Choroid plexus epithelial cell (primary cell): ENCODE data around the gene PHF20.
"Not testable (repeated sequence)": the region's sequence is repeated elsewhere in the genome, so short reads cannot be mapped to it uniquely, and the experiment has no call there.

ENCODE experiments used
- DNase-seq: peaks from one replicate; pipeline ENCODE4 v3.0.0-alpha.2; 2010; ENCODE audit warnings: low read depth
- H3K4me3 ChIP-seq: 2 replicates; pipeline ENCODE4 v1.5.1; 2011; ENCODE audit warnings: low read depth, mild to moderate bottlenecking, control low read depth, low read length, moderate library complexity
- CTCF ChIP-seq: conservative IDR thresholded peaks from 2 replicates; pipeline ENCODE4 v1.5.1; 2011; ENCODE audit warnings: low read depth, mild to moderate bottlenecking, control low read depth, inconsistent platforms, low read length, moderate library complexity

PHF20 gene

DNA sequence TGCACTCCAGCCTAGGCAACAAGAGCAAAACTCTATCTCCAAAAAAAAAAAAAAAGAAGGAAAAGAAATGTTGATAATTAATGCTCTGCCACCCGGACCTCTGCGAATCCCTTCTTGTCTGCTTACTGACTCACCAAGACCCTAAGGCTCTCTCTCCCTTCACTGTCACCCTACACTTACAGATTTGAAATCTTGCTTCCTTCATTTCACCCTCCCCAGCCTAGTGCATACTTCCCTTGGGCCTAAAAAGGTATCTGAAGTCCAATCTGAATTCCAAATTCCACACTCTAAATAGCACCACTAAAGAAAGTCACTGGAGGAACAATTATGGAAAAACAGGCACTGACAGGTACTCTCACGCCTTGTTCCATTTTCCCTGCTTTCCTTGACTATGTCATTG, 9.4 kb upstream of the PHF20 start:
- DNase-seq, result no peak
- H3K4me3 ChIP-seq, result no peak overlapping the region
- TF ChIP-seq CTCF, result no peak

DNA sequence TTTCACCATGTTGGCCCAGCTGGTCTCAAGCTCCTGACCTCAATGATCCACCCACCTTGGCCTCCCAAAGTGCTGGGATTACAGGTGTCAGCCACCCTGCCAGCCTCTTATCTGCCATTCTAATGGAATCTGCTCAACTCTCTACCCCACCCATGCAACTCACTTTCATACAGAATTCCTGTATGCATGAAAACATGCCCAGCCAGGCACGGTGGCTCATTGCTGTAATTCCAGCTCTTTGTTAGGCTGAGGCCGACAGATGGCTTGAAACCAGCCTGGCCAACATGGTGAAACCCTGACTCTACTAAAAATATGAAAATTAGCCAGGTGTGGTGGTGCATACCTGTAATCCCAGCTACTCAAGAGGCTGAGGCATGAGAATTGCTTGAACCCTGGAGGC, 6.9 kb upstream of the PHF20 start:
- not testable (repeated sequence) for DNase-seq, H3K4me3 ChIP-seq

DNA sequence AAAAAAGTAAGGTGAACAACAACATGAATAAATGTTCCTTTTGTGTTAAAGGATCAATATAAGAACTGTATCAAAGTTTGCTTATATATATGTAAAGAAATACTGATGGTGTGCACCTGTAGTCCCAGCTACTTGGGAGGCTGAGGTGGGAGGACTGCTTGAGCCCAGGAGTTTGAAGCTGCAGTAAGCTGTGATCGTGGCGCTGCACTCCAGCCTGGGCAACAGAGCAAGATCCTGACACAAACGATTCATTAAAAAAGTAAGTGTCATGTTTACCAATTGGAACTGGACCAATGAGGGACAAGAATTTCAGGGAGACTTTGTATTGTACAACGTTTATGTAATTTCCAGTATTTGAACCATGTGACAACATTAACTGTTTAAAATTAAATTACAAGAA, 5.0 kb upstream of the PHF20 start:
- H3K4me3 ChIP-seq, result no peak overlapping the region
- no peak for TF ChIP-seq CTCF
- DNase-seq, result no peak

GRCh38 chr20:35767683-35768481, 3.9 kb upstream of the PHF20 start:
- DNase-seq, result peak; percentile 77
- no peak overlapping the region for H3K4me3 ChIP-seq
- TF ChIP-seq CTCF, result no peak

GRCh38 chr20:35768731-35769664, 2.8 kb upstream of the PHF20 start:
- H3K4me3 ChIP-seq, result no peak overlapping the region
- peak; percentile 98 for DNase-seq
- TF ChIP-seq CTCF, result peak; percentile 3

- no peak for DNase-seq
- peak overlapping the region; percentile 84 for H3K4me3 ChIP-seq
- no peak for TF ChIP-seq CTCF
Observed at GRCh38 chr20:35771367-35771688, 487 bp upstream of the PHF20 start.

DNA sequence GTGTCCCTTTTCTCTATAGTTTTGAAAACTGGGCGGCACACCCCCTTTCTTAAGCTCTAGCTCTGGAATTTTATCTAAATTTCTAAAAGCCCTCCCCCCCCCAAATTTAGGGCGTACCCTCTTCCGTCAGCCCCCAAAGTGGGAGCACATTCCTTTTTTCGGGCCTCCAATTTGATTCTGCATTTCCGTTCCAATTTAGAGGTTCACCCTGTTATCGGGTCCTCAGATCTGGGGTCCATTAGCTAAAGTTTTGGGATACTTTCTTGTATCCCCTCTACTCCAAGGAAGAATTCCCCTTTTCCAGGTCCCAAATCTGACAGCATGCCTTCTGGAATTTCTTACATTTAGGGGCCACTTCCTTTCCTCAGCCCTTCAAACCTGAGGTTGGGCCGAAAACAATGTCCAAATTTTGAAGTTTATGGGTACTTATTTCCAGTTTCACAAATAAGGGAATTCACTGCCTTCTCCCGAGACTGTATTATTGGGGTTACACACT, 796 bp downstream of the PHF20 start:
- H3K4me3 ChIP-seq, result peak overlapping the region; percentile 84

More for the DNA sequence above, 796 bp downstream of the PHF20 start:
- TF ChIP-seq CTCF, result no peak
- no peak for DNase-seq
